Heart left ventricle (tissue), 13 donors: ENCODE measurements around the gene GHRL.

ENCODE experiments used
- CTCF ChIP-seq, 12 donors: fragments of 200-600 bp; sonication (generic) in 4 of 12; IDR thresholded peaks; one replicate each; pipeline versions ENCODE4 v1.5.0 to v1.8.0; 2018 to 2022; ENCODE audit warnings: antibody characterized with exemption in 12 of 12, mild to moderate bottlenecking in 5 of 12
- POLR2A ChIP-seq, 2 donors: fragments of 450-650 bp; IDR thresholded peaks; one replicate each; pipeline ENCODE4 v1.6.1; 2017; ENCODE audit warnings: antibody characterized with exemption in 2 of 2, mild to moderate bottlenecking in 2 of 2, moderate library complexity in 2 of 2
- donor health status: ischemic (EF 13 %, LVEDD 7.1; RV severe dilation, severe dysfunction).
- donor health status: DM: no; HTN: yes; CAD: no.
- donor health status: DM: no; HTN: no; CAD: no.
- donor health status: ischemic (EF 25% LVEDD 6.9; RV normal size, moderate dysfunction).
- donor health status: ischemic (EF 25% LVEDD 5.7; RV mildly dilated, moderate dysfunction).
- donor health status: ischemic (EF 35%, LVEDD 5.7; RV mildly dilated, moderate dysfunction).
- donor health status: nonischemic (EF 11% LVEDD 7.7; RV severe dilation, severe dysfunction).
- donor health status: DM: yes; HTN: yes; CAD: no.
- donor health status: PGD.
- donor health status: ischemic (EF 29% LVEDD 5.4; RV normal size, mild dysfunction).
- donor health status: nonischemic (EF 23%, LVEDD 6.1; RV moderate dilation, normal function).

- no peak for TF ChIP-seq CTCF (IDR thresholded peaks at IDR 0.05)
- TF ChIP-seq POLR2A (IDR thresholded peaks at IDR 0.05) = no peak
These were observed 32.9 kb downstream of the GHRL start for GRCh38 chr3:10259798-10260197.
